NT2/D1 (cell line): ENCODE data around the gene PDCD1LG2.

Source experiments
- DNase-seq: peaks from one replicate; pipeline ENCODE4 v3.0.0-alpha.2; 2011; ENCODE audit warnings: low read depth, low spot score
- H3K27me3 ChIP-seq: 2 replicates; pipeline ENCODE4 v1.6.0; 2011; ENCODE audit warnings: mild to moderate bottlenecking; ENCODE audit not compliant: insufficient read length, insufficient read depth
- H3K36me3 ChIP-seq: 2 replicates; pipeline ENCODE4 v1.6.1; 2011; ENCODE audit warnings: mild to moderate bottlenecking, low read length, mixed read lengths; ENCODE audit not compliant: insufficient read depth, insufficient read length
- H3K4me1 ChIP-seq: 2 replicates; pipeline ENCODE4 v1.5.1; 2011; ENCODE audit not compliant: insufficient read depth, insufficient read length
- H3K4me3 ChIP-seq: 2 replicates; pipeline ENCODE4 v1.5.1; 2011; ENCODE audit warnings: low read depth; ENCODE audit not compliant: insufficient read length
- H3K9ac ChIP-seq: 2 replicates; pipeline ENCODE4 v1.6.0; 2011; ENCODE audit warnings: low read depth; ENCODE audit not compliant: insufficient read length
- H3K9me3 ChIP-seq: 2 replicates; pipeline ENCODE4 v1.5.1; 2011; ENCODE audit warnings: mild to moderate bottlenecking, low read length; ENCODE audit not compliant: insufficient read depth
- SUZ12 ChIP-seq: IDR thresholded peaks from 2 replicates; pipeline ENCODE4 v1.6.1; 2011; ENCODE audit not compliant: insufficient read length, insufficient read depth; ENCODE audit errors: extremely low read depth
- YY1 ChIP-seq: IDR thresholded peaks from 2 replicates; pipeline ENCODE4 v1.6.1; 2011; ENCODE audit not compliant: insufficient read length, insufficient read depth
- ZNF274 ChIP-seq: IDR thresholded peaks from 2 replicates; pipeline ENCODE4 v1.6.1; 2011; ENCODE audit warnings: mild to moderate bottlenecking, low read depth, low read length

PDCD1LG2 gene

DNA sequence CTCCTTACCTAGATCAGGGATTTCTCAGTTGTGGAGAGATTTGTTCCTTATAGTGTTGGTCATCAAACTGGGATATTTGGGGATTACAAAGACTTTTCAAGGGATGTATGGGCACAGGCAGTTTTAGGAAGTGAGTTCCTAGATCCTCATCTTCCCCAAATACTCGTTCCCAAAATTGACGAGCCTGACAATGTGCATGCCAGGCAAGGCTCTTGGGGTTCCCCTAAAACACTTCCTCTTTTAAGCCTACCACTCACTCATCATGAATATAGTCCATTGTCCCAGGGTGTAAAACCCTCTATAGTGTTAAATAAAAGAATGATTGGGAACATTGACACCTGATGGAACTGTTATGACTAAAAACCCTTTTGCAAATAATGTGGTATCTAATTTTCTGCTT, 26.4 kb downstream of the PDCD1LG2 start:
- H3K9ac ChIP-seq = no peak overlapping the region
- H3K4me3 ChIP-seq = no peak overlapping the region
- TF ChIP-seq YY1 (no peak), SUZ12 (no peak), ZNF274 (no peak)
- H3K27me3 ChIP-seq = no peaks in the 10 kb centered on the region
- no peak for DNase-seq
- H3K9me3 ChIP-seq = no peaks in the 10 kb centered on the region
- no peaks in the 10 kb centered on the region for H3K4me1 ChIP-seq
- no peaks in the 10 kb centered on the region for H3K36me3 ChIP-seq

DNA sequence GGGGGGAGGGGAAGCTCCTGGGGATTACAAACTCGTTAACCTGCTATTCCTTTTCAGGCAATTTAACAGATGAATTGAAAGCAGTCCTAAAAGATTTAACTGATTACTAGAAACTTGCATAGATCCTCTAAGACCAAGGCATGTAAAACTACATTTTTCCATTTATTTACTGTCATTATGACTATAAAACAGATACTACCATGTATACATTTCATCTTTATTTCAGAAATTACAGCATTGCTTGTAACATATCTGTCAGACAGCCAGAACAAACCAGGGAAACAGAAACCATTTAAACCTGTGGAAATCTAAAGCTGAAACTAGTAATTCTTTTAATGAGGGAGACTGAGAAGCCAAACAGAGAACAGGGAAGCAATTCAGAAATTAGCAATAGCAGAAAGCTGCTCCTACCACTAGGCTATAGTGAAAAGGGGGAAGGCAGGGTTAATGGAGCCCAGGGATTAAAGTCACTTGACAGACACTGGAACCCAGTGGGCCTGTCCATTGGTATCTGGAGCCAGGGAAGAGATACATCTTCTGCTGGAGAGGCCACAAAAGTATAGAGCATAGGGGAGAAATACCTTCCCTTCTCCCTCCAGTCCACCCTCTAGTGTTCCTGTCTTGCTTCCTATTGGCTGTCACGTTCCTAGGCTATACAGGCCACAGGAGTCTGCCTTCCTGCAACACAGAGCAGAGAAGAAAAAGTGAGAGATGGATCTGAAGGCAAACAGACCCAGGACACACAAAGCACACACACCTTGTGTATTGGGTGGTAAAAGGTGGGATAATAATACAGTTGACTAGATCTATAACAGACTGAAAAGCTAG, 33.8 kb downstream of the PDCD1LG2 start:
- Histone ChIP-seq H3K36me3 (no peaks in the 10 kb centered on the region), H3K4me1 (no peaks in the 10 kb centered on the region)

GRCh38 chr9:5549658-5550650, 39.6 kb downstream of the PDCD1LG2 start:
- no peaks in the 10 kb centered on the region for H3K27me3 ChIP-seq
- H3K36me3 ChIP-seq = no peaks in the 10 kb centered on the region
- H3K4me3 ChIP-seq = no peak overlapping the region
- no peaks in the 10 kb centered on the region for H3K9me3 ChIP-seq
- no peak for TF ChIP-seq YY1
- DNase-seq = no peak
- H3K9ac ChIP-seq = no peak overlapping the region
- no peaks in the 10 kb centered on the region for H3K4me1 ChIP-seq

More for the DNA sequence above, 33.8 kb downstream of the PDCD1LG2 start:
- Histone ChIP-seq H3K9me3 (no peaks in the 10 kb centered on the region), H3K27me3 (no peaks in the 10 kb centered on the region), H3K4me3 (no peak overlapping the region), H3K9ac (no peak overlapping the region)
- no peak for TF ChIP-seq ZNF274
- TF ChIP-seq SUZ12 = no peak
- no peak for TF ChIP-seq YY1
- DNase-seq = no peak

DNA sequence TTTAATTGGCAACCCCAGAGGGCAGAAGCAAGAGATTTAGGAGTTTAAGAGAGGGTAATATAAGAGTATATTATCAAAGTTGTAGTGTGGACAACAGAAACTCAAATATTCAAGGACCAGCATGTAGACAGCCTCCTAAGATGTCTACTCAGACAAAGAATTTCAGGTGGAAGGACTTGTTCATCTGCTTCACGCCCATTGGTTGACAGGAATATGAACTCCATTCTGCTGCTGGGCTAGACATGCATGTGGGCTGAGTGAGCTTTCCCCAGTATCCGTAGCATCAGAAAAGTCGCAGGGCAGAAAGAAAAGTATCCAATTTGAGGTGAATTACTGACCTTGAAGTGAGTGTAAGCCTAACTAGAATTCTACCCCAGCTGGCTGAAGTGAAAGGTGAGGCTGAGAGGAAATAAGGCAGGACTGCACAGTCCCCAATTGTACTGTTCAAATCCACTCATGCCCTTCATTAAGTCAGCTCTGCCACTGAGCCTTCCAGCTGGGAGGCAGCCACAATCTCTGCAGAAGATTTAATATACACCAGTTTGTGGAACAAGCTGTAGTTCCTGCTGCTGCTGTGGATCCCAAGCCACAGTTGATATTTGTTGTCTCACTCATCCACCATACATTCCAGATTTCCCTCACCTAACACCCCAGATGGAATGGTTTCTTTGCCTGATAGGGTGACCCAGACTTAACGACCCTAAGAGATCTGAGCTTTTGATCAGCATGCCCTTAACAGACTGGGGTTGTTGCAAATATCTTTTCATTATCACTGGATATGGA, 41.2 kb downstream of the PDCD1LG2 start:
- Histone ChIP-seq H3K36me3 (no peaks in the 10 kb centered on the region), H3K27me3 (no peaks in the 10 kb centered on the region), H3K4me1 (no peaks in the 10 kb centered on the region), H3K4me3 (no peak overlapping the region), H3K9ac (no peak overlapping the region), H3K9me3 (no peaks in the 10 kb centered on the region)
- DNase-seq = no peak
- TF ChIP-seq YY1 (no peak), SUZ12 (no peak), ZNF274 (no peak)

- no peak overlapping the region for H3K9ac ChIP-seq
- no peak for DNase-seq
- no peak overlapping the region for H3K4me3 ChIP-seq
- no peaks in the 10 kb centered on the region for H3K4me1 ChIP-seq
- no peaks in the 10 kb centered on the region for H3K27me3 ChIP-seq
- no peaks in the 10 kb centered on the region for H3K36me3 ChIP-seq
- no peaks in the 10 kb centered on the region for H3K9me3 ChIP-seq
- TF ChIP-seq SUZ12 (no peak), ZNF274 (no peak), YY1 (no peak)
Observed at GRCh38 chr9:5552301-5552700, 42.0 kb downstream of the PDCD1LG2 start.

DNA sequence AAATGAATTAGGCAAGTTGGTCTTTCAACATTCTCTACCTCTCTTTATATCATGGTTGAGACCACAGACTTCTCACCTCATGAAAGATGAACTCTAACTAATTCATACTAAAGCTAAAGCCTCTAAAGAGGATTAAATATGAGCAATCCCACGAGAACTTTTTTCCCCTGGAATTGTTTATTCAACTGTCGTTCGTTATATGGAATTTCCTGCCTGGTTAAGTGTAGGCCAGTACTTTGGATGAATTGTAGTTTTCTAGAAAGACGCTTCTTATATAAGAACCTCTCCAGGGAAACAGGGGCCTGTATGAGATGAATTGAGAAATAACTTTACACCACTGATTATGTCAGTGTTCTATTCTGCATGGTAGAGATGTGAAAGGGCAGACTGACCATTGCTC, 42.9 kb downstream of the PDCD1LG2 start:
- Histone ChIP-seq H3K4me1 (no peaks in the 10 kb centered on the region), H3K27me3 (no peaks in the 10 kb centered on the region), H3K9me3 (no peaks in the 10 kb centered on the region), H3K36me3 (no peaks in the 10 kb centered on the region), H3K9ac (no peak overlapping the region), H3K4me3 (no peak overlapping the region)
- DNase-seq = no peak
- TF ChIP-seq SUZ12 = no peak
- no peak for TF ChIP-seq YY1
- TF ChIP-seq ZNF274 = no peak
